SK-N-SH treated with all-trans-retinoic acid at 6 μM for 48 hours (cell line): ENCODE results near the gene AGBL1.

Experiments used
- ATAC-seq: fragments of 200-7000 bp; cut with Tn5 transposase; 3 replicates; pipeline ENCODE4 v1.9.1; 2020; ENCODE audit warnings: mild to moderate bottlenecking, moderate library complexity
- ARNTL ChIP-seq: fragments of 450-650 bp; formaldehyde crosslinking; IDR thresholded peaks from 2 replicates; pipeline ENCODE4 v1.5.0; 2020; ENCODE audit warnings: low read depth, mild to moderate bottlenecking, moderate library complexity, borderline replicate concordance
- BACH2 ChIP-seq: fragments of 250-450 bp; sonication (Bioruptor Pico); IDR thresholded peaks from 2 replicates; pipeline ENCODE4 v1.9.0; 2021; ENCODE audit warnings: mild to moderate bottlenecking, borderline replicate concordance
- CSDC2 ChIP-seq: fragments of 250-450 bp; sonication (Bioruptor Pico); IDR thresholded peaks from 2 replicates; pipeline ENCODE4 v1.5.0; 2020; ENCODE audit warnings: mild to moderate bottlenecking, moderate library complexity
- ESRRG ChIP-seq: fragments of 250-450 bp; sonication (Bioruptor Pico); IDR thresholded peaks from 2 replicates; pipeline ENCODE4 v1.6.1; 2021; ENCODE audit warnings: mild to moderate bottlenecking
- GLIS3 ChIP-seq: fragments of 250-450 bp; sonication (Bioruptor Pico); IDR thresholded peaks from 2 replicates; pipeline ENCODE4 v1.5.0; 2020; ENCODE audit warnings: mild to moderate bottlenecking, moderate library complexity
- ISL1 ChIP-seq: fragments of 250-450 bp; sonication (Bioruptor Pico); IDR thresholded peaks from 2 replicates; pipeline ENCODE4 v2.1.2; 2022; ENCODE audit warnings: mild to moderate bottlenecking, moderate library complexity
- PPARA ChIP-seq: fragments of 250-450 bp; sonication (Bioruptor Pico); IDR thresholded peaks from 2 replicates; pipeline ENCODE4 v1.5.0; 2020; ENCODE audit warnings: mild to moderate bottlenecking, borderline replicate concordance
- SNAI2 ChIP-seq: fragments of 250-450 bp; sonication (Bioruptor Pico); IDR thresholded peaks from 2 replicates; pipeline ENCODE4 v1.5.0; 2020; ENCODE audit warnings: mild to moderate bottlenecking, moderate library complexity
- TCF4 ChIP-seq: fragments of 250-450 bp; sonication (Bioruptor Pico); IDR thresholded peaks from 2 replicates; pipeline ENCODE4 v1.8.0; 2021; ENCODE audit warnings: mild to moderate bottlenecking, moderate library complexity, borderline replicate concordance
- TOX ChIP-seq: fragments of 250-450 bp; sonication (Bioruptor Pico); IDR thresholded peaks from 2 replicates; pipeline ENCODE4 v1.8.0; 2021; ENCODE audit warnings: mild to moderate bottlenecking, moderate library complexity, borderline replicate concordance
- ZC3H10 ChIP-seq: fragments of 250-450 bp; sonication (Bioruptor Pico); IDR thresholded peaks from 2 replicates; pipeline ENCODE4 v1.5.1; 2021; ENCODE audit warnings: mild to moderate bottlenecking, moderate library complexity
- ZFP3 ChIP-seq: fragments of 250-450 bp; sonication (Bioruptor Pico); IDR thresholded peaks from 2 replicates; pipeline ENCODE4 v1.5.0; 2020; ENCODE audit warnings: mild to moderate bottlenecking, moderate library complexity
- ZFP30 ChIP-seq: fragments of 450-650 bp; formaldehyde crosslinking; IDR thresholded peaks from 2 replicates; pipeline ENCODE4 v1.5.0; 2022; ENCODE audit warnings: mild to moderate bottlenecking, moderate library complexity
- ZNF70 ChIP-seq: fragments of 450-650 bp; formaldehyde crosslinking; IDR thresholded peaks from 2 replicates; pipeline ENCODE4 v1.5.0; 2020; ENCODE audit warnings: mild to moderate bottlenecking, moderate library complexity
- TF ChIP-seq, protein P1 (sequence below): fragments of 250-450 bp; sonication (Bioruptor Pico); IDR thresholded peaks from 2 replicates; pipeline ENCODE4 v1.8.0; 2021; ENCODE audit warnings: low read depth, mild to moderate bottlenecking, moderate library complexity, borderline replicate concordance
- TF ChIP-seq, protein P2 (sequence below): fragments of 250-450 bp; sonication (Bioruptor Pico); IDR thresholded peaks from 2 replicates; pipeline ENCODE4 v1.5.1; 2020; ENCODE audit warnings: low read depth, mild to moderate bottlenecking, moderate library complexity
- TF ChIP-seq, protein P3 (sequence below): fragments of 250-450 bp; sonication (Bioruptor Pico); IDR thresholded peaks from 2 replicates; pipeline ENCODE4 v1.8.0; 2020; ENCODE audit warnings: mild to moderate bottlenecking, moderate library complexity, borderline replicate concordance
- TF ChIP-seq, protein P4 (sequence below): fragments of 250-450 bp; sonication (Bioruptor Pico); IDR thresholded peaks from 2 replicates; pipeline ENCODE4 v1.5.1; 2021; ENCODE audit warnings: mild to moderate bottlenecking, moderate library complexity

The AGBL1 gene

DNA sequence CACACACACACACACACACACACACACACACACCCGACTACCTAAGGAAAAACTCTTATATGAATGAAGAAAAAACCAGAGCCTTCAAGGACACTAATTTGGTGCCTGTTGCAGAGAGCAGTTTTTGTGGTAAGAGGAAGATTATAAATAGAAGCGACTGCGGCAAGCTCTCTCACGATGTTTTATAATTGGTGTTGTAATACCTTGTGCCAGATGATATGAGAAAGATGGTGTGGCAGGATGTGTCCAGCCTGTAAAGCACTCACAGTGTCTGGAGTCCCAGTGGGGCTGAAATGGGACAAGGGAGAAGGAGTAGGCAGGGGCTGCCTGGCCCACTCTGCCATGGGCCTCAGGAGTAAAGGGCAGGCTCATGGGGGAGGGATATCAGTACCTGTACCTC, 839.9 kb downstream of the AGBL1 start:
- TF ChIP-seq BACH2 (CRISPR knock-in tag) (no peak), TCF4 (CRISPR knock-in tag) (no peak), ZFP3 (no peak), ZFP30 (CRISPR knock-in tag) (no peak), ARNTL (no peak), TOX (CRISPR knock-in tag) (no peak), ISL1 (CRISPR knock-in tag) (no peak), ZC3H10 (CRISPR knock-in tag) (no peak), ESRRG (CRISPR knock-in tag) (no peak)
- TF ChIP-seq, protein P1, sequence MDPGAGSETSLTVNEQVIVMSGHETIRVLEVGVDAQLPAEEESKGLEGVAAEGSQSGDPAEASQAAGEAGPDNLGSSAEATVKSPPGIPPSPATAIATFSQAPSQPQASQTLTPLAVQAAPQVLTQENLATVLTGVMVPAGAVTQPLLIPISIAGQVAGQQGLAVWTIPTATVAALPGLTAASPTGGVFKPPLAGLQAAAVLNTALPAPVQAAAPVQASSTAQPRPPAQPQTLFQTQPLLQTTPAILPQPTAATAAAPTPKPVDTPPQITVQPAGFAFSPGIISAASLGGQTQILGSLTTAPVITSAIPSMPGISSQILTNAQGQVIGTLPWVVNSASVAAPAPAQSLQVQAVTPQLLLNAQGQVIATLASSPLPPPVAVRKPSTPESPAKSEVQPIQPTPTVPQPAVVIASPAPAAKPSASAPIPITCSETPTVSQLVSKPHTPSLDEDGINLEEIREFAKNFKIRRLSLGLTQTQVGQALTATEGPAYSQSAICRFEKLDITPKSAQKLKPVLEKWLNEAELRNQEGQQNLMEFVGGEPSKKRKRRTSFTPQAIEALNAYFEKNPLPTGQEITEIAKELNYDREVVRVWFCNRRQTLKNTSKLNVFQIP (CRISPR knock-in tag), result no peak
- TF ChIP-seq, protein P2, sequence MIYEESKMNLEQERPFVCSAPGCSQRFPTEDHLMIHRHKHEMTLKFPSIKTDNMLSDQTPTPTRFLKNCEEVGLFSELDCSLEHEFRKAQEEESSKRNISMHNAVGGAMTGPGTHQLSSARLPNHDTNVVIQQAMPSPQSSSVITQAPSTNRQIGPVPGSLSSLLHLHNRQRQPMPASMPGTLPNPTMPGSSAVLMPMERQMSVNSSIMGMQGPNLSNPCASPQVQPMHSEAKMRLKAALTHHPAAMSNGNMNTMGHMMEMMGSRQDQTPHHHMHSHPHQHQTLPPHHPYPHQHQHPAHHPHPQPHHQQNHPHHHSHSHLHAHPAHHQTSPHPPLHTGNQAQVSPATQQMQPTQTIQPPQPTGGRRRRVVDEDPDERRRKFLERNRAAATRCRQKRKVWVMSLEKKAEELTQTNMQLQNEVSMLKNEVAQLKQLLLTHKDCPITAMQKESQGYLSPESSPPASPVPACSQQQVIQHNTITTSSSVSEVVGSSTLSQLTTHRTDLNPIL (CRISPR knock-in tag), result no peak
- TF ChIP-seq, protein P3, sequence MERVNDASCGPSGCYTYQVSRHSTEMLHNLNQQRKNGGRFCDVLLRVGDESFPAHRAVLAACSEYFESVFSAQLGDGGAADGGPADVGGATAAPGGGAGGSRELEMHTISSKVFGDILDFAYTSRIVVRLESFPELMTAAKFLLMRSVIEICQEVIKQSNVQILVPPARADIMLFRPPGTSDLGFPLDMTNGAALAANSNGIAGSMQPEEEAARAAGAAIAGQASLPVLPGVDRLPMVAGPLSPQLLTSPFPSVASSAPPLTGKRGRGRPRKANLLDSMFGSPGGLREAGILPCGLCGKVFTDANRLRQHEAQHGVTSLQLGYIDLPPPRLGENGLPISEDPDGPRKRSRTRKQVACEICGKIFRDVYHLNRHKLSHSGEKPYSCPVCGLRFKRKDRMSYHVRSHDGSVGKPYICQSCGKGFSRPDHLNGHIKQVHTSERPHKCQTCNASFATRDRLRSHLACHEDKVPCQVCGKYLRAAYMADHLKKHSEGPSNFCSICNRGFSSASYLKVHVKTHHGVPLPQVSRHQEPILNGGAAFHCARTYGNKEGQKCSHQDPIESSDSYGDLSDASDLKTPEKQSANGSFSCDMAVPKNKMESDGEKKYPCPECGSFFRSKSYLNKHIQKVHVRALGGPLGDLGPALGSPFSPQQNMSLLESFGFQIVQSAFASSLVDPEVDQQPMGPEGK, result no peak
- ATAC-seq, result no peak

DNA sequence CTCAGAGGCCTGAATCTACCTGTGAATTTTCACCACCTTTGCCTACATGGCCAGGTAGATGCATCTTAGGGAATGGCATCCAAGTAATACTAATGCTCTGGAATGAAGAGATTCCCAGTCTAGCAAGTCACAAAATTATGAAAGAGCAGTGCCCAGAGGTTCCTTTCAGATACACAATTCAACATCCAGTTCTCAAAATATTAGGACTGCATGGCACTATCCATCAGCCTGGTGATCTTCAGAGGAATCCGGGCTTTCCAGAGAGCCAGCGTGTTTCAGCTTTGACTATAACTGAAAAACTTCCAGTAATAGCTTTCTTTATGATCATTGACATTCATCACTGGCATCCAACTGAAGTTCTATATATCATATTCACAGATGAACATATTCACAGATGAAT, 849.8 kb downstream of the AGBL1 start:
- TF ChIP-seq BACH2 (CRISPR knock-in tag) (no peak), ZFP30 (CRISPR knock-in tag) (no peak), GLIS3 (CRISPR knock-in tag) (no peak), SNAI2 (CRISPR knock-in tag) (no peak)
- ATAC-seq, result no peak

DNA sequence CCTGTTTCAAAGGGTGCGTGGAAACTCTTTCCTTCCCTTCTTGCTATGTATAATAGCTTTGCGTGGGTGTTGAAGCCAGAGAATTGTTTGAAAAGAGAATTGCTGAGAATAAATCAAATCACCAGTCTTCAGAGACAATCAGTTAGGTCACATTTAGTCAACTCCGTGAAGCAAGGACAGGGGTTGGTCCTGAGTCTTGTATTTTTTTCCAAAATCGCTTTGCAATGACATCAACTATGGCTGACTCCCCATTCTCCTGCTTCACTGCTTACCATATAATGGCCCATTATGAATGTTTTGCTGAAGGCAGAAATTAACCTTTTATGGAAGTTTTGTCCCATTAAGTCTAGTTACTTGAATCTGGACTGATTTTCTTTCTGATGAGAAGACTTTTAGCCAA, 852.8 kb downstream of the AGBL1 start:
- TF ChIP-seq GLIS3 (CRISPR knock-in tag), result no peak
- TF ChIP-seq ZC3H10 (CRISPR knock-in tag), result no peak
- TF ChIP-seq SNAI2 (CRISPR knock-in tag), result no peak
- TF ChIP-seq, protein P1 (CRISPR knock-in tag), result no peak
- TF ChIP-seq, protein P3, result no peak
- TF ChIP-seq ESRRG (CRISPR knock-in tag), result no peak
- TF ChIP-seq CSDC2, result no peak
- no peak for TF ChIP-seq PPARA (CRISPR knock-in tag)
- TF ChIP-seq ISL1 (CRISPR knock-in tag), result no peak
- TF ChIP-seq ZNF70 (CRISPR knock-in tag), result no peak
- no peak for ATAC-seq

DNA sequence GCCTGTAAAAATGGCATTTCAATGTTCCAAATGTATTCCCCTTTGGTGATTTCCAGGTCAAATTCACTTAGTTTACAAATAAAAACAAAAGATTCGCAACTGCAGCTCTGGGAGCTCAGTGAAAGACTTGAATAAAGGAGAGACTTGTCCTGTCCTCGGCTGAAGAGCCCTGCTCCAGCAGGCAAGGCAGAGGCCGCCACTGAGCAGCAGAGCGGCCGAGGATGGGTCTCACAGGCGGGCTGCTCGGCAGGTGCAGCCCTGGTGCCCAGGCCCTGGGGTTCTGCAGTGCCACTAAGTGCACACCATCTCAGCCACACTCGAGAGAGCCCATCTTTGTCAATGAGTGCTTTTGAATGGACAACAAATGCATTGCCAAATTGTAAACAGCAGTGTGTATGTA, 856.2 kb downstream of the AGBL1 start:
- TF ChIP-seq, protein P4, sequence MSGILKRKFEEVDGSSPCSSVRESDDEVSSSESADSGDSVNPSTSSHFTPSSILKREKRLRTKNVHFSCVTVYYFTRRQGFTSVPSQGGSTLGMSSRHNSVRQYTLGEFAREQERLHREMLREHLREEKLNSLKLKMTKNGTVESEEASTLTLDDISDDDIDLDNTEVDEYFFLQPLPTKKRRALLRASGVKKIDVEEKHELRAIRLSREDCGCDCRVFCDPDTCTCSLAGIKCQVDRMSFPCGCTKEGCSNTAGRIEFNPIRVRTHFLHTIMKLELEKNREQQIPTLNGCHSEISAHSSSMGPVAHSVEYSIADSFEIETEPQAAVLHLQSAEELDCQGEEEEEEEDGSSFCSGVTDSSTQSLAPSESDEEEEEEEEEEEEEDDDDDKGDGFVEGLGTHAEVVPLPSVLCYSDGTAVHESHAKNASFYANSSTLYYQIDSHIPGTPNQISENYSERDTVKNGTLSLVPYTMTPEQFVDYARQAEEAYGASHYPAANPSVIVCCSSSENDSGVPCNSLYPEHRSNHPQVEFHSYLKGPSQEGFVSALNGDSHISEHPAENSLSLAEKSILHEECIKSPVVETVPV (CRISPR knock-in tag), result no peak
- ATAC-seq, result no peak
